Activated B cell treated with CpG ODN at 0.5 μM for 24 hours (primary cell): ENCODE results near the gene TMEM164. TPM values are rescaled to one million over a fixed set of nuclear protein-coding genes. Genes with fewer than 3 reads are reported as not detected.

Source experiments
- ATAC-seq: fragments of 200-7000 bp; cut with Tn5 transposase; one replicate; pipeline ENCODE4 v1.10.0; 2021; ENCODE audit warnings: low read depth, mild to moderate bottlenecking, moderate library complexity
- CTCF ChIA-PET: fragments of 350-600 bp; sonication (Branson Sonifier 250); formaldehyde crosslinking; loops from one replicate; lab custom pipeline; 2021; ENCODE audit warnings: antibody characterized with exemption; lab: Charles Lee
- POLR2A ChIA-PET: fragments of 350-600 bp; sonication (Branson Sonifier 250); formaldehyde crosslinking; loops from one replicate; lab custom pipeline; 2021; ENCODE audit warnings: antibody characterized with exemption; lab: Charles Lee
- DNase-seq: peaks from one replicate; pipeline ENCODE4 v3.0.0; 2022
- H3K27ac Mint-ChIP-seq: one replicate; pipeline ENCODE4 v1.8.0; 2020; ENCODE audit warnings: mixed read lengths
- H3K27me3 Mint-ChIP-seq: one replicate; pipeline ENCODE4 v1.8.0; 2021; ENCODE audit warnings: mixed read lengths
- H3K36me3 Mint-ChIP-seq: one replicate; pipeline ENCODE4 v1.8.0; 2021; ENCODE audit warnings: low read depth, mixed read lengths
- H3K4me1 Mint-ChIP-seq: one replicate; pipeline ENCODE4 v1.8.0; 2021; ENCODE audit warnings: mixed read lengths
- H3K4me3 Mint-ChIP-seq: one replicate; pipeline ENCODE4 v1.8.0; 2020; ENCODE audit warnings: mild to moderate bottlenecking, mixed read lengths
- H3K9me3 Mint-ChIP-seq: one replicate; pipeline ENCODE4 v1.8.0; 2020; ENCODE audit warnings: mixed read lengths
- CTCF ChIP-seq: fragments of 200-600 bp; IDR thresholded peaks from one replicate; pipeline ENCODE4 v1.8.0; 2022; ENCODE audit warnings: antibody characterized with exemption, mild to moderate bottlenecking
- intact Hi-C: fragments of 100-400 bp; cut with micrococcal nuclease; formaldehyde crosslinking; loops from one replicate; pipeline ENCODE4 v1.15.1; 2024
- total RNA-seq: library from RNA; stranded (reverse); gene quantifications from 2 replicates; pipeline ENCODE4 v1.2.3, GENCODE V29; 2022

Gene TMEM164
- total RNA-seq, 1 donor from 2014 or later, result 21.8 TPM

- Mint-ChIP-seq H3K27me3 (no peaks in the 10 kb centered on the region), H3K9me3 (no peaks in the 10 kb centered on the region), H3K36me3 (no peaks in the 10 kb centered on the region), H3K4me3 (no peak overlapping the region), H3K27ac (no peak overlapping the region), H3K4me1 (peaks cover 24% of the 10 kb centered on the region)
- intact Hi-C loops, result no loop called here
- CTCF ChIA-PET, result no interaction called here
- no peak for TF ChIP-seq CTCF
- ATAC-seq, result no peak
- POLR2A ChIA-PET, result no interaction called here
- DNase-seq, result no peak
Observed at GRCh38 chrX:110086916-110087484, 84.1 kb downstream of the TMEM164 start.

- intact Hi-C loops, result no loop called here
Observed at GRCh38 chrX:110087485-110088356, 84.8 kb downstream of the TMEM164 start.

GRCh38 chrX:110089656-110090403 is 86.9 kb downstream of the TMEM164 start:
- ChIA-PET POLR2A (no interaction called here), CTCF (interaction anchor here (0.7 kb wide), 1 partner anchor 19 kb away, joined by 3 read pairs; no protein-coding TSS in a partner anchor)
- Mint-ChIP-seq H3K4me1 (peaks cover 30% of the 10 kb centered on the region), H3K4me3 (no peak overlapping the region), H3K27me3 (no peaks in the 10 kb centered on the region), H3K9me3 (no peaks in the 10 kb centered on the region), H3K27ac (peak overlapping the region; percentile 30), H3K36me3 (peaks cover 2% of the 10 kb centered on the region)
- ATAC-seq (peak; percentile 61), DNase-seq (no peak)
- TF ChIP-seq CTCF, result no peak
- intact Hi-C loops, result no loop called here

More at GRCh38 chrX:110087485-110088356, 84.8 kb downstream of the TMEM164 start:
- no peak for TF ChIP-seq CTCF
- no peak overlapping the region for H3K4me3 Mint-ChIP-seq
- peaks cover 28% of the 10 kb centered on the region for H3K4me1 Mint-ChIP-seq
- DNase-seq (no peak), ATAC-seq (no peak)
- H3K27ac Mint-ChIP-seq, result peak overlapping the region; percentile 30
- H3K36me3 Mint-ChIP-seq, result no peaks in the 10 kb centered on the region
- no peaks in the 10 kb centered on the region for H3K9me3 Mint-ChIP-seq
- POLR2A ChIA-PET, result no interaction called here
- CTCF ChIA-PET, result no interaction called here
- no peaks in the 10 kb centered on the region for H3K27me3 Mint-ChIP-seq

- no peak for TF ChIP-seq CTCF
- ChIA-PET CTCF (no interaction called here), POLR2A (no interaction called here)
- Mint-ChIP-seq H3K27me3 (no peaks in the 10 kb centered on the region), H3K4me3 (no peak overlapping the region), H3K4me1 (peaks cover under 1% of the 10 kb centered on the region), H3K27ac (no peak overlapping the region), H3K36me3 (peaks cover 21% of the 10 kb centered on the region), H3K9me3 (no peaks in the 10 kb centered on the region)
- ATAC-seq (no peak), DNase-seq (no peak)
- intact Hi-C loops, result no loop called here
Observed at GRCh38 chrX:110097920-110098319, 95.0 kb downstream of the TMEM164 start.

- no peak overlapping the region for H3K4me3 Mint-ChIP-seq
- no peak overlapping the region for H3K27ac Mint-ChIP-seq
- intact Hi-C loops, result no loop called here
- no peak for TF ChIP-seq CTCF
- DNase-seq (no peak), ATAC-seq (no peak)
- no peaks in the 10 kb centered on the region for H3K27me3 Mint-ChIP-seq
- no peaks in the 10 kb centered on the region for H3K9me3 Mint-ChIP-seq
- CTCF ChIA-PET, result no interaction called here
- peaks cover 5% of the 10 kb centered on the region for H3K36me3 Mint-ChIP-seq
- POLR2A ChIA-PET, result no interaction called here
- peaks cover 6% of the 10 kb centered on the region for H3K4me1 Mint-ChIP-seq
Observed at GRCh38 chrX:110103344-110103743, 100.4 kb downstream of the TMEM164 start.
